Measurements from ENCODE around the gene GUCY2D.

Gene GUCY2D

DNA sequence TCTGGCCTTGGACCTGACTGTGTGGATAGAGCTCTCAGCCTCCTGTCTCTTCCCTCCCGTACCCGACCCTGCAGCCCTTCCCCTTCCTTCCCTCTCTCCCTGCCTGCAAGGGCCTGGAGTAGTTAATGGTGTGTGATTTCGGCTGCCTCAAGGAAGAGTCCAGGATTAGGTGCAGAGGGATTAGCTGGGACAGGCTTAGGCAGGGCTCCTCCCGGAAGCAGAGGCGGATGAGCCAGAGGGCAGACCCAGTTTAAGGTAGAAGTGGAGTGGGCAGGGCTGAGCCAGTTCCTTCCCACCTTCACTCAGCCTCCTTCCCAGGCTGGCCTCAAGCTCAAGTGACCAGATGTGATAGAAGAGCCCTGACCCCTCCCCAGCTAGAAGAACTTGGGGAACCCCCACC, 16.8 kb downstream of the GUCY2D start:
- H3K9ac ChIP-seq (ENCODE audit: low read depth, low read length, poor library complexity, severe bottlenecking): no peak overlapping the region
- H3K4me1 ChIP-seq (ENCODE audit: insufficient read depth, low read length, poor library complexity, severe bottlenecking): peaks cover 5% of the 10 kb centered on the region
- TF ChIP-seq CTCF (conservative IDR thresholded peaks at IDR 0.05; ENCODE audit: low read length): no peak
- no peak for TF ChIP-seq EZH2phosphoT487 (IDR thresholded peaks at IDR 0.05; ENCODE audit: borderline replicate concordance)

GRCh38 chr17:8019665-8020650, 17.5 kb downstream of the GUCY2D start:
- Histone ChIP-seq H3K9me3 (ENCODE audit: insufficient read depth, low read depth, low read length) (no peaks in the 10 kb centered on the region), H3K4me3 (ENCODE audit: low read length, poor library complexity, severe bottlenecking) (no peak overlapping the region), H3K4me2 (ENCODE audit: low read depth, low read length, poor library complexity, severe bottlenecking) (no peak overlapping the region), H3F3A (ENCODE audit: low read depth) (no peaks in the 10 kb centered on the region), H3K79me2 (ENCODE audit: insufficient read depth, low read length) (no peaks in the 10 kb centered on the region), H3K9me2 (replicated peaks; ENCODE audit: low read depth, low read length) (no peaks in the 10 kb centered on the region), H4K20me1 (ENCODE audit: insufficient read depth, low read length, poor library complexity, severe bottlenecking) (no peaks in the 10 kb centered on the region), H3K27me3 (ENCODE audit: insufficient read depth, low read length, poor library complexity, severe bottlenecking) (no peaks in the 10 kb centered on the region), H3K9ac (ENCODE audit: low read depth, low read length, poor library complexity, severe bottlenecking) (no peak overlapping the region), H3K4me1 (ENCODE audit: insufficient read depth, low read length, poor library complexity, severe bottlenecking) (peaks cover 5% of the 10 kb centered on the region), H2AFZ (ENCODE audit: low read length) (no peak overlapping the region), H3K36me3 (ENCODE audit: insufficient read depth, low read length) (no peaks in the 10 kb centered on the region)
- TF ChIP-seq CTCF (conservative IDR thresholded peaks at IDR 0.05; ENCODE audit: low read length): no peak

More for the DNA sequence above, 16.8 kb downstream of the GUCY2D start:
- Histone ChIP-seq H3F3A (ENCODE audit: low read depth) (no peaks in the 10 kb centered on the region), H3K4me3 (ENCODE audit: low read length, poor library complexity, severe bottlenecking) (no peak overlapping the region), H3K27me3 (ENCODE audit: insufficient read depth, low read length, poor library complexity, severe bottlenecking) (no peaks in the 10 kb centered on the region), H3K9me3 (ENCODE audit: insufficient read depth, low read depth, low read length) (no peaks in the 10 kb centered on the region), H3K79me2 (ENCODE audit: insufficient read depth, low read length) (no peaks in the 10 kb centered on the region), H3K36me3 (ENCODE audit: insufficient read depth, low read length) (no peaks in the 10 kb centered on the region), H2AFZ (ENCODE audit: low read length) (no peak overlapping the region), H4K20me1 (ENCODE audit: insufficient read depth, low read length, poor library complexity, severe bottlenecking) (no peaks in the 10 kb centered on the region), H3K9me2 (replicated peaks; ENCODE audit: low read depth, low read length) (no peaks in the 10 kb centered on the region), H3K4me2 (ENCODE audit: low read depth, low read length, poor library complexity, severe bottlenecking) (no peak overlapping the region)

DNA sequence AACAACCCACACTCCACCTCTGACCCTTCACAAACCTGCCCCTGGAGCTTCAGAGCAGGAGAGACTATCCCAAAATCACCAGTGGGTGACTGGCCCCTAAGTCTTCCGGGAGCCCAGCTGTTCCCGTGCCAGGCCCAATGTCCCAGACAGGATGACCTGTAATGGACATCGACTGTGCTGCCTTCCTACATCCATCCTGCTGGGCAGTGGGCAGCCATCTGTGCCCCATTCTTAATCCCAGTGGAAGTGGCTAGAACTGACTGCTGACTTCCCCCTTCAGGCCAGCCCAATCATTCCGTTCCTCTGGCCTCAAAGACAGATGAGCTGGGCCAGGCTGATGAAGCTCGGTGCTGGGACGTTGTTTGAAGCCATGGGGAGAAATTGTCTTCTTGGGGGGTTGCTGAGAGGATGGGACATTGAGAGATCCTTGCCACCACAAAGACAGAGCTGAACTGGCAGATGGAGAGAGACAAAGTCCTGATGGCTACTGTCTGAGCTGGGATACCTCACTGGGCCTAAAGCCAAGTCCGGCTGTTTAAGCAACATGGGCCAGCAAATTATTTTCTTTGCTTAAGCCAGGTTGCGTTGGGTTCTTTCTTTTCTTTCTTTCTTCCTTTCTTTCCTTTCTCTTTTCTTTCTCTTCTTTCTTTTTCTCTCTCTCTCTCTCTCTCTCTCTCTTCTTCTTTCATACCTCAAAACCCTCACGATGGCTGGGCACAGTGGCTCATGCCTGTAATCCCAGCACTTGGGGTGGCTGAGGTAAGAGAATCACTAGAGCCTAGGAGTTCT, 18.6 kb downstream of the GUCY2D start:
- no peak overlapping the region for H3K9ac ChIP-seq (ENCODE audit: low read depth, low read length, poor library complexity, severe bottlenecking)
- no peak overlapping the region for H3K4me2 ChIP-seq (ENCODE audit: low read depth, low read length, poor library complexity, severe bottlenecking)
- H3F3A ChIP-seq (ENCODE audit: low read depth): no peaks in the 10 kb centered on the region
- H3K9me2 ChIP-seq (replicated peaks; ENCODE audit: low read depth, low read length): no peaks in the 10 kb centered on the region
- H3K4me1 ChIP-seq (ENCODE audit: insufficient read depth, low read length, poor library complexity, severe bottlenecking): peaks cover 5% of the 10 kb centered on the region
- no peaks in the 10 kb centered on the region for H3K36me3 ChIP-seq (ENCODE audit: insufficient read depth, low read length)
- TF ChIP-seq CTCF (conservative IDR thresholded peaks at IDR 0.05; ENCODE audit: low read length): no peak
- no peak for TF ChIP-seq EZH2phosphoT487 (IDR thresholded peaks at IDR 0.05; ENCODE audit: borderline replicate concordance)
- no peaks in the 10 kb centered on the region for H4K20me1 ChIP-seq (ENCODE audit: insufficient read depth, low read length, poor library complexity, severe bottlenecking)
- no peaks in the 10 kb centered on the region for H3K27me3 ChIP-seq (ENCODE audit: insufficient read depth, low read length, poor library complexity, severe bottlenecking)
- no peaks in the 10 kb centered on the region for H3K79me2 ChIP-seq (ENCODE audit: insufficient read depth, low read length)
- H3K9me3 ChIP-seq (ENCODE audit: insufficient read depth, low read depth, low read length): no peaks in the 10 kb centered on the region
- H3K4me3 ChIP-seq (ENCODE audit: low read length, poor library complexity, severe bottlenecking): no peak overlapping the region
- no peak overlapping the region for H2AFZ ChIP-seq (ENCODE audit: low read length)

Data from Loucy (cell line).